ENCODE measurements around the gene CMC4. TPM values are rescaled to one million over a fixed set of nuclear protein-coding genes. Genes with fewer than 3 reads are reported as not detected.
A peak's percentile ranks its signal among the peaks of the same experiment; 100 is the strongest.

The CMC4 gene, protein sequence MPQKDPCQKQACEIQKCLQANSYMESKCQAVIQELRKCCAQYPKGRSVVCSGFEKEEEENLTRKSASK
- total RNA-seq (2014; rRNA removed; shearing (Covaris generic); ENCODE audit: low replicate concordance), result 16.7 and 38.6 TPM in 2 replicates

DNA sequence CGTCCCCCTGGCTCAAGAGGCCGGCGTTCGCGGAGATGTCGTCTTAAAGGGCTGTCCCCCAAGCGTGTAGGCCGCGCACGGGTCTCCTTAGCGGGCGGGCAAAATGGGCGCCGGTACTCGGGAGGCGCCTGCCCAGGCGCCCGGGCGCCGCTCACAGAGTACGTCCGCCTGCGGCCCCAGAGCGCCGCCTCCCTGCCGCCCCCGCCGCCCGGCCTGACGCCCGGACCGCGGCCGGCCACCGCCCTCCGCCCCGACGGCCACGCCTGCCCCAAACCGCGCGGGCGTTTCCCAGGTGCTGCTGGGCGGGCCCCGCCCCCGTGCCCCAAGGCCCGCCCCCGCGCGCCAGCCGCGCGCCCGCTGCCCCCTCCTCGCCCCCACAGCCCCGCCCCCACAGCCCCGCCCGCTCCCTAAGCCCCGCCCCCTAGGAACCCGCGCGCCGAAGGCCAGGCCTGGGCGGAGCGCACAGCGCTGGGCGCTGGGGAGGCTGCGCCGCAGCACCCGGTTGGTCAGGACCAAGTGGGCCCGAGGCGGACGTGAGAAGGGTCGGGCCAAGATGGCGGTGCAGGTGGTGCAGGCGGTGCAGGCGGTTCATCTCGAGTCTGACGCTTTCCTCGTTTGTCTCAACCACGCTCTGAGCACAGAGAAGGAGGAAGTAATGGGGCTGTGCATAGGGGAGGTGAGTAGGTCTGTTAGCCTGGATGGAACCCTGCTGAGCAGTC is at the start of gene CMC4, which contains the start of the genes BRCC3 and MTCP1:
Gene CMC4, minus strand, starts transcription at position 162 of the 719 bp plus-strand sequence. CDS start 7,113 bp downstream, outside the sequence.
Gene BRCC3, plus strand, starts transcription at position 534 of the 719 bp plus-strand sequence. Its CDS starts 20 bp downstream, at position 554.
Gene MTCP1, minus strand, starts transcription at position 162 of the 719 bp plus-strand sequence. CDS start 5,126 bp downstream, outside the sequence.
- H3K4me3 ChIP-seq, result peak within 1 kb of the TSS; percentile 75
- H3K9me3 ChIP-seq, result no peaks in the 10 kb centered on the region
- H3K36me3 ChIP-seq, result peaks cover 9% of the 10 kb centered on the region
- DNase-seq, result peak; percentile 84
- H3K27me3 ChIP-seq, result no peaks in the 10 kb centered on the region

DNA sequence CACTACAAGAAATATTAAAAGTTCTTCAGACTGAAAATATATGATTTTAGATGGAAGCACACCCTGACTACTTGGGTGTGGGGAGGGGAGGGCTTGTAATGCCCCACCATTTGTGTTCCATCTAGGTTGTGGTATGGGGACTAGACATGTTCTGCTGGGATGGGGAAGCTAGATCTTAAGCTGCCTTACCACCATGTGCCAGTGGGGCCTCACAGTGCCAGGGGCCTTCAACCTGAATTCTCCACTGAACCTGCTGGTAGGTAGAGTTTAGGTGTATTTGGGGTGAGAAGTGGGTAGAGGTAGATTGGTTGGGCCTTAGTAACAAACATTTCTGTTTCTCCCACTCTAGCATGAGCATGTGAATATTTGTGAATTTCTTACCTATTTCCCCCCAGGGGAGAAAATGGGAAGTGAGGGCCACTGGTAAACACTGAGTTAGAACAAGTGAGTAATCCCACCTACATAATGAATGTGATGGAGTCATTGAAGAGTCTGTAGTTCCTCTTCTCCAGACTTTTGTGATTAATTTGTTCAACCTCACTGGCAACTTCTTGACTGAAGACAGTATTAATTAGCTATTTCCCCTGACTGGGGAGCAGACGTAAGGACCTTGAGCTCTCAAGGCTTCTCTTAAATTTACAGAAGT is 44.4 kb upstream of the CMC4 start:
- Histone ChIP-seq H3K9me3 (peaks cover 2% of the 10 kb centered on the region; the same call in 1 of the 2 replicates), H3K4me3 (no peak overlapping the region), H3K36me3 (peaks cover 15% of the 10 kb centered on the region), H3K27me3 (no peaks in the 10 kb centered on the region)
- no peak for DNase-seq

DNA sequence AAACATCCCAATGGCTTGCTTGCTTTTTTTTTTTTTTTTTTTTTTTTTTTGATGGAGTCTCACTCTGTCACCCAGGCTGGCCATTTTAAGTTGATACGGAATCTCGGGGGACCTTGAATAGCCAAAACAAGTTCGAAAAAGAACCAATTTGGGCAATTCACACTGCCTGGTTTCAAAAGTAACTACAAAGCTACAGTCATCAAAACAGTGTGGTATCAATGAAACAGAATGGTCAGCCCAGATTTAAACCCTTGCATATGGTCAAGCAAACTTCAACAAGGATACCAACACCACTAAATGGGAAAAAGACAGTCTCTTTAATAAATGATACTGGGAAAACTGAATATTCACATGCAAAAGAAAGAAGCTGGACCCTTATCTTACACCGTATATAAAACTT is 42.2 kb upstream of the CMC4 start:
- no peaks in the 10 kb centered on the region for H3K27me3 ChIP-seq
- peaks cover 2% of the 10 kb centered on the region; the same call in 1 of the 2 replicates for H3K9me3 ChIP-seq
- DNase-seq, result no peak
- peaks cover 21% of the 10 kb centered on the region for H3K36me3 ChIP-seq
- no peak overlapping the region for H3K4me3 ChIP-seq

DNA sequence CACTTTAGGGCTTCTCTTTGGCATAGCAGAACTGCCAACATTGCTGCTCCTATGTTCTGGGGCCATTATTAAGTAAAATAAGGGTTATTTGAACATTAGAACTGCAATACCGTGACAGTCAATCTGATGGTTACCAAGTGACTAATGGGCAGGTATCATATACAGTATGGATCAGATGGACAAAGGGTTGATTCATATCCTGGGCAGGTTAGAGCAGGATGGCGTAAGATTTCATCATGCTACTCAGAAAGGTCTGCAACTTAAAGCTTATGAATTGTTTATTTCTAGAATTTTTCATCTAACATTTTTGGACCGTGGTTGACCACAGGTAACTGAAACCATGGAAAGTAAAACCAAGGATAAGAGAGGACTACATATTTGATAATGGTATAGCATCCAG is 41.2 kb upstream of the CMC4 start:
- DNase-seq, result no peak
- H3K36me3 ChIP-seq, result peaks cover 24% of the 10 kb centered on the region
- no peak overlapping the region for H3K4me3 ChIP-seq
- H3K9me3 ChIP-seq, result peaks cover 2% of the 10 kb centered on the region; the same call in 1 of the 2 replicates
- no peaks in the 10 kb centered on the region for H3K27me3 ChIP-seq

DNA sequence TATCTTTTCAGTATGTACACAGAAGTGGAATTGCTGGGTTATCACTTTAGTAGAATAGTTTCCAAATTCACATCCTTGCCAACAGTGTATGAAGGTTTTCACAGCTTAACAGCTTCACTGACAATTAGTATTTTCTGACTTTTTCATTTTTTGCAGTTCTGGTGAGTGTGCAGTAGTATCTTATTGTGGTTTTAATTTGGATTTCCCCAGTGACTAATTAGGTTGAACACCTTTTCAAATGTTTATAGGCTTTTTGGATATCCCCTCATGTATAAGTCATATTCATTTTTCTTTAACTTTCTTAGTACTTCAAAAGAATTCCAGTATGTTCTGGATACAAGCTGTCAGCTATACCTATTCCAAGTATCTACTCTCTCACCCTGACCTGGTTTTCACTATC is 37.5 kb upstream of the CMC4 start:
- H3K9me3 ChIP-seq, result peaks cover 2% of the 10 kb centered on the region; the same call in 1 of the 2 replicates
- no peaks in the 10 kb centered on the region for H3K27me3 ChIP-seq
- DNase-seq, result no peak
- peaks cover 24% of the 10 kb centered on the region for H3K36me3 ChIP-seq
- H3K4me3 ChIP-seq, result no peak overlapping the region

DNA sequence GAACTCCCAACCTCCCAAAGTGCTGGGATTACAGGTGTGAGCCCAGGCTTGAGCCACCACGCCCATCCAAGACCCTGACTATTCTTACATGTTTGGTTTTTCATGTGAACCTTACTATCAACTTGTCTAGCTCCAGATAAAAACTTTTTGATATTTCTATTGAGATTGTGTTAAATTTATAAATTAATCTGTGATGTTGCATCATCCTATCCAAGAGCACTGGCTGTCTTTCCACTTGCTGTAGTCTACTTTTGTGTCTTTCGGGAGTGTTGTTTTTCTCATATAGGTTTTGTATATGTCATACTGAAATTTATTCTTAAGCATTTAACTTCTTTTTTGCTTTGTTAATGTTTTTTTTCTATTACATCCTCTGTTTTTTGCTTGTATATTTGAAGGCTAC is 35.0 kb upstream of the CMC4 start:
- H3K36me3 ChIP-seq, result peaks cover 13% of the 10 kb centered on the region
- no peaks in the 10 kb centered on the region for H3K27me3 ChIP-seq
- H3K4me3 ChIP-seq, result no peak overlapping the region
- DNase-seq, result no peak
- H3K9me3 ChIP-seq, result no peaks in the 10 kb centered on the region

DNA sequence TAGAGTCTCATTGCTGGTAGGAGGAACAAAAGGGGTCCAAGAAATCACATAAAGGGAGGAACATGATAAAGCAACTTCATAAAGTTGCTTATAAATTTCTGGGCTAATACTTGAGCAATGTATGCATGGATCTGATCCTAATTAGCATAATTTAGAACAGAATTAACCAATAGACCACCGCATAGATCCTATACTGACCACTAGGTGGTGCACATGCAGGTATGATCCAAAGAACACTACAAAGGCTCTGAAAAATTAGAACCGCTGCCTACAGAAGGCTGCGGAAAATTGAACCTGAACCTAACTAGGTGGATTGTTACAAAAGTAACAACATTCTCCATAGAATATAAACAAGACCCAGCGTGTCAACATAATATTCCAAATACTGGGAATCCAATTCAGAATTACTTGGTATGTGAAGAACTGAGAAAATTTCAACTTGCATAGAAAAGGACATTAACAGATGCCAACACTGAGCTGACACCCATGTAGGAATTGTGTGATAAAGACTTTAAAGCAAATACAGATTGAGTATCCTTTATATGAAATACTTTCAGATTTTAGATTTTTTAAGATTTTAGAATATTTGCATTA is 23.6 kb upstream of the CMC4 start:
- DNase-seq, result no peak
- H3K36me3 ChIP-seq, result peaks cover 8% of the 10 kb centered on the region; the same call in 1 of the 2 replicates
- H3K9me3 ChIP-seq, result no peaks in the 10 kb centered on the region
- H3K27me3 ChIP-seq, result no peaks in the 10 kb centered on the region
- H3K4me3 ChIP-seq, result no peak overlapping the region

DNA sequence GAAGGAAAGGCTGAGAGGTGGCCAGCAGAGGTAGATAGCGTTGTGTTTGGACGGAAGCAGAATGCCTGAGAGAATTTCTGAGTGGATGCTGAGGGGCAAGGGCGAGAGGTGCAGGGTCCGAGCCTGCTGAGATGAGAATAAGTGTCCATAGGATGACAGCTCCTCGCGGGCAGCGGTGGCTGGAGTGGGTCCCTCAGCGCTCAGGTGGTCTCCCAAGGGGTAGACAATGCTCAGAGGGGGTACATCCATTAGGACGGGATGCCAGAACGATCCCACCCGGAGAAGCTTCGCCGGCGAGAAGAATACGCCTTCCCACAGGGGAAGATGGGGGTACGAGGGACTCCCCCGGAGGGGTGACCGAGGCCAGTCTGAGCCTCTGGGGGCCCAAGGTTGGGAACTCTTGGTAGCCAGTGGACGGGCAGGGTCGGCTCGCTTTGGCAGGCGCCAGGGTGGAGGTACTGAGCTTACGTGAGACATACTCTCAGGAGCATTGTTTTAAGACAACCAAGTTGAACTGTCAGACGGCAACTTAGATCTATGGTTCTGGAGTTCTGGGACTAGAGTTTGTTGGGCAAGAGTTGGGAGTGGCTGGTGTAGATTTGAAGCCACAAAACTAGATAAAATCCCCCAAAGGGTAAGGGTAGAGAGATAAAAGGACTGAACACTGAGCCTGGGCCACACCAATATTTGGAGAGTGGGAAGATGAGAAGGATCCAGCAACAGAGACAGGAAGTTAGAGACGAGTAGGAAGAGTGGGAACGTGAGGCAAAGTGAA is 16.2 kb upstream of the CMC4 start:
- Histone ChIP-seq H3K4me3 (no peak overlapping the region), H3K27me3 (no peaks in the 10 kb centered on the region), H3K9me3 (no peaks in the 10 kb centered on the region), H3K36me3 (no peaks in the 10 kb centered on the region)
- no peak for DNase-seq

DNA sequence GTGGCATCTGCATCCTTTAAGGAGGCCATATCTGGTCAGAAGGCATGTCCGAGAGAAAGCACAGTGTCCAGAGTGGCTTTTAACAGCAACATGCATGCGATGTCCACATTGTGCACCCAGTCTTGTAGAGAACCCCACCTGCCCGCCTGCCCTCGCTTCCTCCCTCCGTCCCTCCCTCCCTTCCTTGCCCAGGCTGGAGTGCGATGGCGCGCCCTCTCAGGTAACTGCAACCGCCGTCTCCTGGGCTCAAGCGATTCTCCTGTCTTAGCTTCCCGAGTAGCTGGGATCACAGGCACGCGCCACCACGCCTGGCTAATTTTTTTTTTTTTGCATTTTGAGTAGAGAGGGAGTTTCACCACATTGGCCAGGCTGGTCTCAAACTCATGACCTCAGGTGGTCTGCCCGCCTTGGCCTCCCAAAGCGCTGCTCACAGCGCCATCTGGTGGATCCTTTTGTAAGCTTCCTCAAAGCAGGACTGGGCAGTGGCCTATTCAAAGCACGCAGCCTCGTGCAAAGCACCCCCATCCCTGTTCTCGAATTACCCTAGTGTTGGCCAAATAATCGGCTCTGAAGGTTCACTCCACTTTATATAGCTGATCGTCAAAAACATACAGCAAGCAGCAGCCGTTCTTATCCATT is 15.4 kb upstream of the CMC4 start:
- Histone ChIP-seq H3K4me3 (no peak overlapping the region), H3K9me3 (no peaks in the 10 kb centered on the region), H3K27me3 (no peaks in the 10 kb centered on the region), H3K36me3 (no peaks in the 10 kb centered on the region)
- DNase-seq, result peak; percentile 6

DNA sequence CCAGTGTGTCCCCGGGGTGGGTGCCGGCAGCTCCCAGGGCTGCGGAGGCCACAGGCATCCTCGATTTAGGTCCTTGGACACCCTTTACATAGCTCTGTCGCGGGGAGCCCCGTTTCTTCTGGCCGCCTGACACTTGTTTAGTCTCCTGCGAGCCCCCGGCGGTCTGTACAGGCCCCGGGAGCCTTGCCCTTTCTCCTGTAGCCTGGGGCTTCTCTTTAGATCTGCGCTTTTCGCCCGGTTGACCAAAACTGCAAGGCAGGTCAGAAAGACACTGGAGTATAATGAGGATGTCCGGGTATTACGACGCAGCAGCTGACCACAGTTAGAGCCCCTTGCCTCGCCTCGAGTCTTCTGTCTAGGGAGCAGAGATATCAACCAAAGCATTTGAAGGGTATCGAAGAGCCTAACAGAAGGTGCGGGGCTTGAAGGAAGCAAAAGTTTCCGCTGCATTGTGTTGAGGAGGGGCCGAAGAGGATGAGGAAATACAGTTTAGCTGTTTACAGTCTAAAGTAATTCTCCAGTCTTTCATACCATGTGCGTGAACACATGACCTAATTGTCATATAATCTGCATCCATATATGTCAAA is 851 bp upstream of the CMC4 start:
- Histone ChIP-seq H3K36me3 (peaks cover 9% of the 10 kb centered on the region), H3K27me3 (no peaks in the 10 kb centered on the region), H3K4me3 (peak overlapping the region; percentile 73), H3K9me3 (no peaks in the 10 kb centered on the region)
- no peak for DNase-seq

DNA sequence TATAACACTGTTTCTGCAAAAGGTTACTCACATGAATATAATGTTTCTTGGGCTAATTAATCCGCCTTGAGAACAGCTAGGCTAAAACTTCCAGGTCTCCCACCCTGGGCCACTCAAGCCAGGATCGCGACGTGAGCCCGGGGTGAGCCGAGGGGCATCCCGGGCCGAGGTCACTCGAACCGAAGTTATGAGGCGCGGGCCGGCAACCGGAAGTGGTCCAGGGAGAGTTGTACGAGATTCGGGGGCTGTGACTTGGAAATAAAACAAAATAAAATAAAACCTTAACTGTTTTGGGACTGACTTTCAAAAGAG is 317 bp downstream of the CMC4 start:
- Histone ChIP-seq H3K9me3 (no peaks in the 10 kb centered on the region), H3K27me3 (no peaks in the 10 kb centered on the region), H3K36me3 (peaks cover 9% of the 10 kb centered on the region), H3K4me3 (peak overlapping the region; percentile 75)
- no peak for DNase-seq

DNA sequence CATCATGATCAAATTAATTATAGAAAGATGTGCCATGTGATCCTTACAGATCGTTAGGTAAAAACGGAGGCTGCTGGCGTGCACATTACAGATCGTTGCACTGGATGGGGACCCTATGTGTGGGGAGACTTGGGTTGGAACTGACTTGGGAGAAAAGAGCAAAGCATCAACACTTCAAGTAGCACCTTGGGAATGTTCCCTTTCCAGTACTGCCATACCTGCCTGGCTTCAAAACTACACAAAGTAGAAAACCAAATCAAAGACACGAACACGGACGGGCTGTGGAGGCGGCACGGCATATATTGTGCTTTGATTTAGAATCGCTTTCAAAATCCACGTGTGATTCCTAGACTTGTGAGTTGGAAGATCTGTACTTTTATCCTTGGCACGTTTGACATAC is 898 bp downstream of the CMC4 start:
- H3K36me3 ChIP-seq, result peaks cover 7% of the 10 kb centered on the region
- peak overlapping the region; percentile 75 for H3K4me3 ChIP-seq
- no peaks in the 10 kb centered on the region for H3K27me3 ChIP-seq
- no peak for DNase-seq
- no peaks in the 10 kb centered on the region for H3K9me3 ChIP-seq

DNA sequence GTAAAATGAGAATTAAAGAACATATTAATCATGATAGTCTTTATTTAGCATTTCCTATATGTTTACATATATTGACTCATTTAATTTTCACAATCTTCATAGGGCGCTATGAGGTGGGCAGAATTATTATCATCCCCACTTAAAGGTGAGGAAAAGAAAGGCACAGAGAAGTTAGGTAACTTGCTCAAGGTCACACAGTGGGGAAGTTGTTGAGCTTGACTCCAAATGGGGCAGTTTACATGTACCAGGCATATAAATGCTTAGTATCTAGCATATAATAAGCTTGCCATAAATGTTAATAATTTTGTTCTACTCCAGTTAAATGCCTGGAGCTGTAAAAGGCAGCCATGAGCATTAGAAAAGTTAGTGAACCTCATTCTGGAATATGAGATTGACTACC is 1.5 kb downstream of the CMC4 start:
- peak overlapping the region; percentile 75 for H3K4me3 ChIP-seq

DNA sequence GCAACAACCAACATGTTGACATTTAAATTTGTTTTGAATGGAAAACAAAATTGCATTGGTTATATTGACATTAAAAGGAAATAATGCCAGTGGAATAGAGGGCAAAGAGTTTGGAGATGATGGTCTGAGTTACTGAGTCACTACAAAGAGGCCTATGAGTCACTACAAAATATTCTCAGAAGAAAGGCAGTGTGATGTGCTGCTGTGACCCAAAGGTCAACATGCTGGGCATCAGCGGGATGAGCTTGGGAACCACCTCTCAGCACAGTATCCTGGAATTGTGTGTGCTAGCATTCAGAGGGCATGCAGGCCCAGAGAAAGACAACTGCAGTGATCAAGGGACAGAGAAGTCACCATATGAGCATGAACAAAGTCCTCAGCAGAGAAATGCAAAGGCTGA is 2.8 kb downstream of the CMC4 start:
- DNase-seq, result peak; percentile 68
- Histone ChIP-seq H3K27me3 (no peaks in the 10 kb centered on the region), H3K9me3 (no peaks in the 10 kb centered on the region), H3K36me3 (no peaks in the 10 kb centered on the region; the same call in none of the 2 replicates), H3K4me3 (no peak overlapping the region)

More for the DNA sequence above, 1.5 kb downstream of the CMC4 start:
- no peaks in the 10 kb centered on the region for H3K27me3 ChIP-seq
- no peaks in the 10 kb centered on the region for H3K9me3 ChIP-seq
- peaks cover 3% of the 10 kb centered on the region; the same call in 1 of the 2 replicates for H3K36me3 ChIP-seq
- no peak for DNase-seq

DNA sequence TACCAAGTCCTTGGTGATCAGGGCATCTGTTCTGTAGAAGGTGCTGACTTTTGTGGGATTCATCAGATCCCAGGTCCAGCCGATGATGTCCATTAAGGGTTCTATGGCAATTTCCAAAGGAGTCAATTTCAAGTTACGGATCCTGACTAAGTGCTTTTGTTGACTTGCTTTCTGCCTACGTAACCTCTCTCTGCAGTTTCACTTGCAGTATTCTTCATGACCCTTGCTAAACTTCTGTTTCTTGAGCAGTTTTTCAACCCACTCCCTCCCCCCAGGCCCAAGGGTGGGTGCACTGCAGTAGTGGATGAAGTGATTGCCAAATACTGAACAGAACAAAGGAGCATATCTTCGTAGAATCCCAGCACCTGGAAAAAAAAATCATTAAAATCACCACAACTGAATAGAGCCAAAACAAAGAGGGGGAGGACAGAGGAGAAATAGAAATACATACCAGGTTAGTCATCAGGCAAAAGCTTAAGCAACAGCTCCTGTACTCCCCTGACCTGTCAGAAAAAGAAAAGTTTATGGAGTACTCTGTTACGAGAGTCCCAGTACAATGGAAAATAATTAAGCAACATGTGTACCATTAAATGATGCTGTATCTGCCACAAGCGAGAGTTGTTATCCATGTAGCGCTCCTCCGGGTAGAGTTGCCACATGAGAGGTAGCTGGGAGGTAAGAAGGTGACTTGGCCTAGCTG is 5.8 kb downstream of the CMC4 start:
- H3K27me3 ChIP-seq, result no peaks in the 10 kb centered on the region
- H3K9me3 ChIP-seq, result no peaks in the 10 kb centered on the region
- H3K4me3 ChIP-seq, result no peak overlapping the region
- DNase-seq, result no peak
- no peaks in the 10 kb centered on the region; the same call in none of the 2 replicates for H3K36me3 ChIP-seq

Data from MG63 (cell line).